Fibroblast of the aortic adventitia (primary cell): ENCODE results near the gene ADNP2. TPM values are rescaled to one million over a fixed set of nuclear protein-coding genes. Genes with fewer than 3 reads are reported as not detected.
A peak's percentile ranks its signal among the peaks of the same experiment; 100 is the strongest.

Experiments used
- DNase-seq: peaks from one replicate; pipeline ENCODE4 v3.0.0-alpha.2; 2010; ENCODE audit warnings: low read depth
- H3K4me3 ChIP-seq: 2 replicates; pipeline ENCODE4 v1.5.1; 2011; ENCODE audit warnings: low read depth, mild to moderate bottlenecking, control low read depth, low read length, moderate library complexity
- total RNA-seq: library from RNA; depleted of rRNA; stranded (reverse); fragments of >200 nt; gene quantifications from 2 replicates; pipeline ENCODE4 v1.2.3, GENCODE V29; 2012; ENCODE audit warnings: low replicate concordance
- TF ChIP-seq, protein P1 (sequence below): IDR thresholded peaks from 2 replicates; pipeline ENCODE4 v1.5.1; 2011; ENCODE audit warnings: mild to moderate bottlenecking, low read length, control low read depth, inconsistent platforms; ENCODE audit not compliant: insufficient read depth

Gene ADNP2
- total RNA-seq, 1 donor = 23.9 TPM

DNA sequence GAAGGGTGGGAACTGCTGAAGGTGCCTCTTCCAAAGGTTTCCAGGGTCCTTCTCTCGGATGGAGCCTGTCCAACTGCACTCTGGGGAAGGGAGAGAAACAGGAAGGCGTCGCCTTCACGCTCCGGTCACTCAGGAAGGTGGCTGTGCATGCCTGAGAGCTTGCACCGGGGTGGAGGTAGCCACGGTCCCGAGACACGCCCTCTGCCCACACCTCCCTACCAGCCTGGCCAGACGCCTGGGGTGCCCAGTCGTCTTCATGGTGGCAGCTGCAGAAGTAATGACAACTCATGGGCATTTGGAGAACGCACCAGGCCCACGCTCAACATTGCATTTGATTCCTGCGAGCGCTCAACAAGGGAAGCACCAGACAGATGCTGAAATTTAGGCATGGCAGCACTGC is 59.9 kb downstream of the ADNP2 start:
- TF ChIP-seq, protein P1, sequence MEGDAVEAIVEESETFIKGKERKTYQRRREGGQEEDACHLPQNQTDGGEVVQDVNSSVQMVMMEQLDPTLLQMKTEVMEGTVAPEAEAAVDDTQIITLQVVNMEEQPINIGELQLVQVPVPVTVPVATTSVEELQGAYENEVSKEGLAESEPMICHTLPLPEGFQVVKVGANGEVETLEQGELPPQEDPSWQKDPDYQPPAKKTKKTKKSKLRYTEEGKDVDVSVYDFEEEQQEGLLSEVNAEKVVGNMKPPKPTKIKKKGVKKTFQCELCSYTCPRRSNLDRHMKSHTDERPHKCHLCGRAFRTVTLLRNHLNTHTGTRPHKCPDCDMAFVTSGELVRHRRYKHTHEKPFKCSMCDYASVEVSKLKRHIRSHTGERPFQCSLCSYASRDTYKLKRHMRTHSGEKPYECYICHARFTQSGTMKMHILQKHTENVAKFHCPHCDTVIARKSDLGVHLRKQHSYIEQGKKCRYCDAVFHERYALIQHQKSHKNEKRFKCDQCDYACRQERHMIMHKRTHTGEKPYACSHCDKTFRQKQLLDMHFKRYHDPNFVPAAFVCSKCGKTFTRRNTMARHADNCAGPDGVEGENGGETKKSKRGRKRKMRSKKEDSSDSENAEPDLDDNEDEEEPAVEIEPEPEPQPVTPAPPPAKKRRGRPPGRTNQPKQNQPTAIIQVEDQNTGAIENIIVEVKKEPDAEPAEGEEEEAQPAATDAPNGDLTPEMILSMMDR = no peak
- DNase-seq = no peak

DNA sequence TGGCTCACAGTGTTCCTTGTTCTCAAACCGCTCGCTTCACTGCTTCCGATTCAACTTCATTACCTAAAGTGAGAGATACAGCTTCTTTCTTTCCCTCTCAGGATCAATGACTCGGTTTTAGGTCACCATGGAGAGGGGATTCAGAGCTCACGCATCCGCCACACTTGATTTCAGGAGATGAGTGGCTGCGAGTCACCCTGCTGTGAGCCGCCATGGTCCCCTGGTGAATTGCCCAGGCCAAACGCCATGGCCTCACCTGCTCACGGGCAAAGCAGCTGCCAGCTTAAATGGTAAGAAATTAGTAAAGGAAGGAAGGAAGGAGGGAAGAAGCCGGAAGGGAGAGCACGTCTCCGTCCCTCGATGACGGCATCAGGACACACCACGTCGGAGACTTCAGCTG is 60.5 kb downstream of the ADNP2 start:
- TF ChIP-seq, protein P1 = no peak
- no peak overlapping the region for H3K4me3 ChIP-seq
- DNase-seq = peak; percentile 5

More for the DNA sequence above, 59.9 kb downstream of the ADNP2 start:
- H3K4me3 ChIP-seq = no peak overlapping the region

DNA sequence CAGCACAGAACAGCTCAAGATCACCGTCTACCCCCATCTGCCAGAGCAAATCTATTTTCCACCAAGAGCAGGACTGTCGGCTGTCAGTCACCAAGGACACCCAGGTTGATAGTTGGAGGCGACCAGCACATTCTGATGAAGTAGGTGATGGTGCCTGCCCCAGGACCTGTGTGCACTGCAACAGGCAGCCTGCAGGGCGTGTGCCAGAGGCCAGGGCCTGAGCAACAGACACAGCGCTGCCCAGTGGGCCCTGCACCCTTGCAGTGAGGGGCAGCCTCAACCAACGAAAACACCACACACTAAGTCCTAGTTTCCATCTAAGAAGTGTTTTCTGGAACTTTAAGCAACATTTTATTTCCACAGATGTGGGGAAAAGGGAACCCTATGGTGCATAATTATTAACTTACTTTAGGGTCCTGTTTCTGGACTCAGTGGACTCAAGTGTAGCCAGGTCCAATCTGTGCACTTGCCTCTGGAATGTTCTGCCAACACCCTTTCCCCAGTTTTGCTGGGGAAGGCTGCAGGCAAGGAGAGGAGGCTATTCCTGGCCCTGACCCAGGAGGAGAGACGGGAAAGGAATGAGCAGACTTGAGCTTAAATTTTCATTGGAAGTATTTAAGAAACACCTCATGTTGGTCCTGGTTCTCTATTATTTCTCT is 61.5 kb downstream of the ADNP2 start:
- DNase-seq = peak; percentile 29
- no peak overlapping the region for H3K4me3 ChIP-seq
- TF ChIP-seq, protein P1 = no peak

DNA sequence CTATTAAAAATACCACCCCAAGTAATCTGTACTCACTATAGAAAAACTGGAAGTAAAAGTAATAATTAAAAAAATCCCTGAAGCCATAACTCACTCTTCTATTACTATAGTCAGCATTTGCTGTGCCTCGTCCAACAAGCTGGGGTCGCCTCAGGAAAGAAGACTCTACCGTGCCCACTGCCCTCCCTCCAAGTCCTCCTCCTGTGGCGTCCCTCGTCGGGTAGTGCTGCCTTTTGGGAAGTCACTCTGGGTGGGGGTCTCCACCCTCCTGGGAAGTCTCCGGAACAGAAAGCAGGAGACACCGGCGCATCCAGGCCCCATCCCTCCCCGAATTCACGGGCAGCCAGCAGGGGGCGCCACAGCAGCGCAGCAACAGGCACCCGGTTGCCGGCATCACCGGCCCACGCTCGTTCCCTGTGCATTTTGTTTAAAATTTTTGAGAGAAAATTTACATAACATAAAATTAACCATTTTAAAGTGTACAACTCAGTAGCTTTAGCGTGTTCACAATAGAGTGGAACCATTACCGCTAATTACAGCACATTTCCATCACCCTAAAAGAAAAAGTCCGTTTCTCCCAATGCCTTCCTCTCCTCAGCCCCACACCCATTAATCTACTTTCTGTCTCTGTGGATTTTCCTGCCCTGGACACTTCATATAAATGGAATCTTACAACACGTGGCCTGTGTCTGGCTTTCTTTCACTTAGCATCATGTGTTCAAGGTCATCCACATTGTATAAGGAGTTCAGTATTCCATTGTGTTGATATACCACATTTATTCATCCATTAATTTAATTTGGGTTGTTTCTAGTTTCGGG is 62.2 kb downstream of the ADNP2 start:
- TF ChIP-seq, protein P1 = peak; percentile 92
- peak overlapping the region; percentile 60 for H3K4me3 ChIP-seq
- DNase-seq = peak; percentile 80

DNA sequence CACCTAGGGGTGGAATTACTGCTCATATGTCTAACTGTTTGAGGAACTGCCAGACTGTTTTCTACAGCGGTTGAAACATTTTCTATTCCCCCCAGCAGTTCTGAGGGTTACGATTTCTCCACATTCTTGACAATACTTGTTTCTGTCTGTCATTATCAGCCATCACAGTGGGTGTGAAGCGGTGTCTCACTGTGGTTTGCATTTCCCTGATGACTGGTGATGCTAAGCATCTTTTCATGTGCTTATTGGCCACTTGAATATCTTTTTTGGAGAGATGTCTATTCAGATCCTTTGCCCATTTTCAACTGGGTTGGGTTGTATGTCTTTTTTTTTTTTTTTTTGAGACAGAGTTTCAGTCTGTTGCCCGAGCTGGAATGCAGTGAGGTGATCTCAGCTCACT is 63.0 kb downstream of the ADNP2 start:
- H3K4me3 ChIP-seq = no peak overlapping the region
- TF ChIP-seq, protein P1 = no peak
- DNase-seq = peak; percentile 12

DNA sequence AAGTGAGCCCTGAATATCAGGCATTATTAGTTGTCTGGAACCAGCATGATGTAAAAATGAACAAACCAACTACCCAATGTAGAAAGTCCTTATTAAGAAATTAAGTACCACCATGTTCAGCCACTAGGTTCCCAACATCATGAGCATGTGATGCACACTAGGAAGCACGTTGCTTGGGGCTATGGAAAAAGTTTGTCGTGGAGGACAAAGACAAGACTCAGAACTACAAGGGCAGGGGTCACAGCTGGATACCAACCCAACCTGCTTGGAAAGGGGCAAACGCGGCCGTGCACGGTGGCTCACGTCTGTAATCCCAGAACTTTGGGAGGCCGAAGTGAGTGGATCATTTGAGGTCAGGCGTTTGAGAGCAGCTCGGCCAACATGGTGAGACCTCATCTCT is 64.0 kb downstream of the ADNP2 start:
- no peak for DNase-seq
- no peak overlapping the region for H3K4me3 ChIP-seq
- TF ChIP-seq, protein P1 = no peak
